Fibroblast of lung (primary cell): ENCODE results near the gene ECHDC3. TPM values are rescaled to one million over a fixed set of nuclear protein-coding genes. Genes with fewer than 3 reads are reported as not detected.
A peak's percentile ranks its signal among the peaks of the same experiment; 100 is the strongest.

Experiments
- DNase-seq, 2 donors: peaks; one replicate each; pipeline versions ENCODE4 v3.0.0 to v3.0.0-alpha.2; 2010; ENCODE audit warnings: low read depth in 2 of 2
- H2AFZ ChIP-seq: 2 replicates; pipeline ENCODE4 v1.5.1; 2012; ENCODE audit warnings: low read length, control low read depth, inconsistent platforms
- H3K27ac ChIP-seq: 2 replicates; pipeline ENCODE4 v1.5.1; 2011; ENCODE audit warnings: low read length, control low read depth; ENCODE audit not compliant: insufficient read depth
- H3K27me3 ChIP-seq: 2 replicates; pipeline ENCODE4 v1.5.1; 2011; ENCODE audit warnings: mild to moderate bottlenecking, low read length; ENCODE audit not compliant: control insufficient read depth, insufficient read depth
- H3K36me3 ChIP-seq: 2 replicates; pipeline ENCODE4 v1.5.1; 2011; ENCODE audit warnings: low read length; ENCODE audit not compliant: control insufficient read depth, insufficient read depth
- H3K4me1 ChIP-seq: 2 replicates; pipeline ENCODE4 v1.5.1; 2011; ENCODE audit warnings: low read length; ENCODE audit not compliant: control insufficient read depth, insufficient read depth; ENCODE audit errors: extremely low read depth
- H3K4me2 ChIP-seq: 2 replicates; pipeline ENCODE4 v1.5.1; 2011; ENCODE audit warnings: low read length, control low read depth; ENCODE audit not compliant: insufficient read depth; ENCODE audit errors: extremely low read depth
- H3K4me3 ChIP-seq, 4 experiments: fragments of 200-600 bp in 1 of 4; sonication (generic) in 1 of 4; replicated peaks in 1 of 4; 2 replicates each; pipeline ENCODE4 v1.5.1; 2011 to 2016; ENCODE audit warnings: low read length in 4 of 4, low read depth in 3 of 4, mild to moderate bottlenecking in 3 of 4, control low read depth in 2 of 4, inconsistent platforms in 1 of 4, mixed read lengths in 1 of 4; ENCODE audit not compliant: insufficient read depth in 1 of 4; ENCODE audit errors: control extremely low read depth in 1 of 4
- H3K79me2 ChIP-seq: 2 replicates; pipeline ENCODE4 v1.5.1; 2012; ENCODE audit warnings: mild to moderate bottlenecking, low read length, inconsistent platforms; ENCODE audit not compliant: control insufficient read depth, insufficient read depth
- H3K9ac ChIP-seq: 2 replicates; pipeline ENCODE4 v1.5.1; 2011; ENCODE audit warnings: mild to moderate bottlenecking, low read length, control low read depth; ENCODE audit not compliant: insufficient read depth
- H3K9me3 ChIP-seq: 2 replicates; pipeline ENCODE4 v1.5.1; 2012; ENCODE audit warnings: low read depth, low read length; ENCODE audit not compliant: control insufficient read depth, insufficient read depth
- H4K20me1 ChIP-seq: 2 replicates; pipeline ENCODE4 v1.5.1; 2011; ENCODE audit warnings: low read length; ENCODE audit not compliant: control insufficient read depth, insufficient read depth; ENCODE audit errors: extremely low read depth
- CTCF ChIP-seq, 2 donors: IDR thresholded peaks in 1 of 2; conservative IDR thresholded peaks in 1 of 2; 1 replicate in 1 of 2; 2 replicates in 1 of 2; pipeline ENCODE4 v1.5.1; 2011 to 2012; ENCODE audit warnings: low read length in 2 of 2, control low read depth in 1 of 2, inconsistent platforms in 1 of 2, low read depth in 1 of 2, mild to moderate bottlenecking in 1 of 2
- EZH2 ChIP-seq: IDR thresholded peaks from 2 replicates; pipeline ENCODE4 v1.5.1; 2012; ENCODE audit warnings: low read length, control low read depth, mild to moderate bottlenecking; ENCODE audit errors: missing control alignments
- polyA plus RNA-seq, 2 donors: library from polyadenylated mRNA; depleted of rRNA in 1 of 2; stranded (reverse) in 1 of 2; unstranded in 1 of 2; fragments of >200 nt; gene quantifications; 2 replicates each; pipeline ENCODE4 v1.2.1, GENCODE V29; 2011 to 2012; ENCODE audit warnings: missing spikeins in 1 of 2
- total RNA-seq: library from RNA; depleted of rRNA; stranded (reverse); fragments of >200 nt; gene quantifications from 2 replicates; pipeline ENCODE4 v1.2.1, GENCODE V29; 2014

The ECHDC3 gene
- total and polyA plus RNA-seq, 2 donors (not counting 1 experiment from before 2014, with no cell fraction given): 6.1 to 17.7 TPM

- Histone ChIP-seq H3K4me3 (no peak overlapping the region), H3K4me1 (no peaks in the 10 kb centered on the region), H2AFZ (no peak overlapping the region), H3K27ac (no peak overlapping the region), H3K9me3 (no peaks in the 10 kb centered on the region), H3K36me3 (no peaks in the 10 kb centered on the region), H3K9ac (no peak overlapping the region), H4K20me1 (no peaks in the 10 kb centered on the region), H3K79me2 (no peaks in the 10 kb centered on the region), H3K27me3 (no peaks in the 10 kb centered on the region), H3K4me2 (no peak overlapping the region)
- no peak for DNase-seq
- TF ChIP-seq CTCF (conservative IDR thresholded peaks at IDR 0.05 in 1 of 2, IDR thresholded peaks at IDR 0.05 in 1 of 2; ENCODE audit: low read depth in 1 of 2, low read length in 2 of 2) (no peak), EZH2 (no peak)
These were observed 1.3 kb upstream of the ECHDC3 start for GRCh38 chr10:11740907-11741306.

- Histone ChIP-seq H3K27ac (no peak overlapping the region), H3K79me2 (no peaks in the 10 kb centered on the region), H3K9me3 (no peaks in the 10 kb centered on the region), H3K4me1 (no peaks in the 10 kb centered on the region), H3K27me3 (no peaks in the 10 kb centered on the region), H3K4me3 (peak overlapping the region; percentile 32 to 62 (median 44)), H2AFZ (peak overlapping the region; percentile 58), H3K36me3 (no peaks in the 10 kb centered on the region), H4K20me1 (no peaks in the 10 kb centered on the region), H3K9ac (no peak overlapping the region), H3K4me2 (peak overlapping the region; percentile 82)
- no peak for DNase-seq
- TF ChIP-seq EZH2 (no peak), CTCF (conservative IDR thresholded peaks at IDR 0.05 in 1 of 2, IDR thresholded peaks at IDR 0.05 in 1 of 2; ENCODE audit: low read depth in 1 of 2, low read length in 2 of 2) (no peak)
These were observed 574 bp upstream of the ECHDC3 start for GRCh38 chr10:11741608-11742007.

- H3K9ac ChIP-seq: peak overlapping the region; percentile 85
- H3K9me3 ChIP-seq: no peaks in the 10 kb centered on the region
- peak overlapping the region; percentile 85 for H2AFZ ChIP-seq
- peak overlapping the region; percentile 44 for H3K4me2 ChIP-seq
- DNase-seq: peak in 1 of 2 donors; percentile 31
- no peaks in the 10 kb centered on the region for H3K4me1 ChIP-seq
- H3K27ac ChIP-seq: peak overlapping the region; percentile 72
- H4K20me1 ChIP-seq: no peaks in the 10 kb centered on the region
- no peaks in the 10 kb centered on the region for H3K79me2 ChIP-seq
- peak overlapping the region; percentile 36 to 71 (median 53) for H3K4me3 ChIP-seq
- H3K36me3 ChIP-seq: no peaks in the 10 kb centered on the region
- TF ChIP-seq EZH2 (no peak), CTCF (conservative IDR thresholded peaks at IDR 0.05 in 1 of 2, IDR thresholded peaks at IDR 0.05 in 1 of 2; ENCODE audit: low read depth in 1 of 2, low read length in 2 of 2) (no peak)
- no peaks in the 10 kb centered on the region for H3K27me3 ChIP-seq
These were observed 657 bp downstream of the ECHDC3 start for GRCh38 chr10:11742779-11743298.
